ENCODE data around the gene HSDL1. TPM values are rescaled to one million over a fixed set of nuclear protein-coding genes. Genes with fewer than 3 reads are reported as not detected.
A peak's percentile ranks its signal among the peaks of the same experiment; 100 is the strongest.

HSDL1 gene
- total RNA-seq, 1 experiment from 2014 or later = 34.2 TPM

GRCh38 chr16:84107921-84108320 lies 37.1 kb downstream of the HSDL1 start:
- no peak overlapping the region for H3K27ac ChIP-seq (ENCODE audit: insufficient read length, low read depth, low read length)
- H2AK5ac ChIP-seq (ENCODE audit: insufficient read length, low read length) = no peak overlapping the region
- Mint-ChIP-seq H3K27ac (peak overlapping the region in 1 of 3 experiments; percentile 71; a peak in 1 of 7 replicates), H3K36me3 (ENCODE audit: insufficient read depth in 1 of 3, low read depth in 3 of 3) (peaks cover 0 to 3% (median 0%) of the 10 kb centered on the region in 3 experiments; a peak in 1 of 7 replicates), H3K4me3 (no peak overlapping the region), H3K27me3 (ENCODE audit: low read depth) (no peaks in the 10 kb centered on the region), H3K9me3 (no peaks in the 10 kb centered on the region), H3K4me1 (peaks cover 8 to 17% of the 10 kb centered on the region in 2 experiments; a peak in 3 of 4 replicates)
- no peak overlapping the region for H3K14ac ChIP-seq (ENCODE audit: insufficient read depth, low read length)
- H2BK12ac ChIP-seq (ENCODE audit: insufficient read length, low read depth, low read length) = no peak overlapping the region
- H3K79me2 ChIP-seq (ENCODE audit: insufficient read depth, low read length) = peaks cover 17% of the 10 kb centered on the region; the same call in 1 of the 2 replicates
- TF ChIP-seq CTCF (conservative IDR thresholded peaks at IDR 0.05) = no peak
- H3K56ac ChIP-seq (ENCODE audit: insufficient read length, low read depth, low read length) = no peak overlapping the region
- H4K20me1 ChIP-seq (ENCODE audit: control insufficient read depth, insufficient read depth, insufficient read length) = no peaks in the 10 kb centered on the region
- H4K8ac ChIP-seq (replicated peaks; ENCODE audit: insufficient read length, low read depth, low read length) = no peak overlapping the region
- no peak overlapping the region for H3K4ac ChIP-seq (ENCODE audit: low read depth, low read length)
- H3K4me1 ChIP-seq (ENCODE audit: insufficient read depth, low read length) = no peaks in the 10 kb centered on the region
- H2BK120ac ChIP-seq (ENCODE audit: low read depth, low read length, poor library complexity, severe bottlenecking) = no peak overlapping the region
- no peak overlapping the region for H2AFZ ChIP-seq (ENCODE audit: low read length)
- H2BK5ac ChIP-seq (ENCODE audit: insufficient read length, low read length) = no peak overlapping the region
- H3K18ac ChIP-seq (ENCODE audit: insufficient read length, low read depth, low read length) = no peak overlapping the region
- no peaks in the 10 kb centered on the region for H3K23me2 ChIP-seq (ENCODE audit: insufficient read length, low read depth, low read length, poor library complexity, severe bottlenecking)
- H4K5ac ChIP-seq (ENCODE audit: insufficient read length, low read depth, low read length) = no peak overlapping the region
- WGBS (ENCODE audit: extremely low coverage, insufficient read length, low lambda C conversion rate) = no CpG with 5 or more reads among the region's 2 CpGs
- no peak overlapping the region for H3K4me2 ChIP-seq (ENCODE audit: insufficient read depth, insufficient read length, low read length)
- no peak overlapping the region for H3K9ac ChIP-seq (ENCODE audit: extremely low read depth, insufficient read length, low read length)
- peaks cover 5% of the 10 kb centered on the region for H3K79me1 ChIP-seq (ENCODE audit: insufficient read depth, low read depth, low read length, poor library complexity, severe bottlenecking)
- DNase-seq = no peak
- no peaks in the 10 kb centered on the region for H3K9me3 ChIP-seq (ENCODE audit: control insufficient read depth, low read depth, low read length)
- H4K91ac ChIP-seq (ENCODE audit: insufficient read length, low read depth, low read length) = no peak overlapping the region
- no peak overlapping the region for H2BK20ac ChIP-seq (ENCODE audit: low read depth, low read length, poor library complexity, severe bottlenecking)
- no peak overlapping the region for H3K23ac ChIP-seq (ENCODE audit: insufficient read length, low read depth, low read length)
- no peak overlapping the region for H3T11ph ChIP-seq (ENCODE audit: low read length)
- H3K27me3 ChIP-seq (ENCODE audit: insufficient read depth, low read length) = no peaks in the 10 kb centered on the region
- no peak overlapping the region for H2BK15ac ChIP-seq (ENCODE audit: low read depth, low read length)

Measured in H9 (cell line).